Measurements from ENCODE around the gene OR5A2. TPM values are rescaled to one million over a fixed set of nuclear protein-coding genes. Genes with fewer than 3 reads are reported as not detected.

Gene OR5A2
- total and polyA plus RNA-seq, 10 of the 15 experiments (the other 5 are each of a cell fraction or from before 2014, with no cell fraction given): not detected

DNA sequence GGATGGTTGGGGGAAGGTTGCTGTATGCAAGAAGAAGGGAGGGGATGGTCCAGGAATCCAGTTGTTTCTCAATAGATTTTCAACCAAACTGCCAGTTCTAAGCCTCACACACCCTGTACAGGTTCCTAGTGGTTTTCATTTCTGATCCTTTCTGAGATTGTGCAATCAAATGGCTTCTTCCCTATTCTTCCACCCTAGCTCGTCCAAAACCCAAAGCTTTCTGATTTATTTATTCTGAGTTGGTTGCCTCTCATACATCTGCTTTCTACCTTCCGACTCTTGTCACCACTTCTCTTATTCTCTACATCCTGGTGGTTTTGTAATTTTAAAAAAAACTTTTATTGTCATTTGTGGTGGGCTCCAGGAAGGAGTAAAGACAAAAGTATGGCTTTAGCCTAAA lies 12.6 kb downstream of the OR5A2 start:
- BruUV-seq (replicated peaks): no TSS peak
- Histone ChIP-seq H3K36me3 (ENCODE audit: control insufficient read depth in 2 of 2, insufficient read depth in 2 of 2, low read length in 1 of 2) (no peaks in the 10 kb centered on the region), H3K9me3 (replicated peaks; ENCODE audit: control insufficient read depth, insufficient read depth, low read length) (no peaks in the 10 kb centered on the region; the same call in 2 of the 3 replicates), H4K20me1 (ENCODE audit: control insufficient read depth, insufficient read depth) (no peaks in the 10 kb centered on the region), H3K79me2 (ENCODE audit: control insufficient read depth, insufficient read depth, low read length) (no peaks in the 10 kb centered on the region), H3K4me1 (ENCODE audit: control insufficient read depth, insufficient read depth, low read length) (no peaks in the 10 kb centered on the region), H3K4me2 (ENCODE audit: control insufficient read depth, insufficient read depth) (no peak overlapping the region), H3K27ac (ENCODE audit: control insufficient read depth, insufficient read depth) (no peak overlapping the region), H3K27me3 (replicated peaks in 1 of 2; ENCODE audit: control insufficient read depth in 2 of 2, insufficient read depth in 2 of 2, low read length in 1 of 2) (no peaks in the 10 kb centered on the region), H3K4me3 (no peak overlapping the region), H3K9ac (ENCODE audit: control insufficient read depth, insufficient read depth, low read length) (no peak overlapping the region), H2AFZ (ENCODE audit: control insufficient read depth, low read depth, low read length) (no peak overlapping the region)
- intact Hi-C loops (cut with micrococcal nuclease; ENCODE audit: unreplicated experiment): no loop called here
- in situ Hi-C loops (cut with MboI): no loop called here
- ChIA-PET CTCF (interaction anchor here (0.8 to 1.4 kb wide), 3 partner anchors 11 to 19 kb away, joined by 3 to 4 read pairs (median 3); no protein-coding TSS in a partner anchor), RAD21 (ENCODE audit: unreplicated experiment) (no interaction called here), SMC1A (ENCODE audit: uncharacterized antibody, unreplicated experiment) (no interaction called here), POLR2A (no interaction called here)
- WGBS (ENCODE audit: insufficient coverage, insufficient replicate concordance, low lambda C conversion rate, missing lambda C conversion rate): 4% methylated on average over 2 of the region's 2 CpGs
- no peak for DNase-seq (ENCODE audit: low read depth, low spot score)
- no peak for FAIRE-seq
- ATAC-seq: no peak
- no peak for TF ChIP-seq KLF5 (IDR thresholded peaks at IDR 0.05; ENCODE audit: partially characterized antibody)
- no peak for TF ChIP-seq ZBTB11 (CRISPR knock-in tag; IDR thresholded peaks at IDR 0.05)
- no peak for TF ChIP-seq MTA2 (IDR thresholded peaks at IDR 0.05; ENCODE audit: low read depth)
- no peak for TF ChIP-seq SMAD5 (IDR thresholded peaks at IDR 0.05; ENCODE audit: low read depth)
- no peak for TF ChIP-seq NR2C1 (IDR thresholded peaks at IDR 0.05)
- no peak for TF ChIP-seq ELK1 (IDR thresholded peaks at IDR 0.05; ENCODE audit: low read depth, low read length)
- TF ChIP-seq IRF4 (IDR thresholded peaks at IDR 0.05; ENCODE audit: low read depth, low read length): no peak
- TF ChIP-seq EED (IDR thresholded peaks at IDR 0.05; ENCODE audit: low read depth): no peak
- no peak for TF ChIP-seq IKZF1 (conservative IDR thresholded peaks at IDR 0.05)
- no peak for TF ChIP-seq NR2F1 (conservative IDR thresholded peaks at IDR 0.05)
- TF ChIP-seq GABPA (IDR thresholded peaks at IDR 0.05; ENCODE audit: low read depth): no peak
- no peak for TF ChIP-seq CREM (IDR thresholded peaks at IDR 0.05; ENCODE audit: low read depth)
- no peak for TF ChIP-seq EGR1 (IDR thresholded peaks at IDR 0.05; ENCODE audit: borderline replicate concordance in 1 of 2, low read depth in 2 of 2, low read length in 2 of 2)
- TF ChIP-seq CBX5 (IDR thresholded peaks at IDR 0.05; ENCODE audit: low read depth): no peak
- no peak for TF ChIP-seq ATF7 (IDR thresholded peaks at IDR 0.05; ENCODE audit: low read depth)

All from GM12878 (cell line).